Caco-2 (cell line): ENCODE measurements around the gene TSHZ3. TPM values are rescaled to one million over a fixed set of nuclear protein-coding genes. Genes with fewer than 3 reads are reported as not detected.

Experiments used
- BruUV-seq: library from RNA; stranded (reverse); fragments of 400-500 nt; replicated peaks from 2 replicates; lab custom pipeline; 2021; lab: Mats Ljungman, UMichigan
- CTCF ChIA-PET: fragments of 300-600 bp; sonication (Branson Sonifier 250); formaldehyde crosslinking; loops from one replicate; lab custom pipeline; 2022; ENCODE audit warnings: antibody characterized with exemption; lab: Charles Lee
- POLR2A ChIA-PET: fragments of 300-600 bp; sonication (Branson Sonifier 250); formaldehyde crosslinking; loops from one replicate; lab custom pipeline; 2022; ENCODE audit warnings: antibody characterized with exemption; lab: Charles Lee
- DNase-seq, 2 experiments: peaks; one replicate each; pipeline versions ENCODE4 v3.0.0 to v3.0.0-alpha.2; 2020 to 2022
- H3K27me3 ChIP-seq: replicated peaks from 2 replicates; pipeline ENCODE4 v1.6.0; 2011; ENCODE audit warnings: low read length; ENCODE audit not compliant: control insufficient read depth, insufficient read depth
- H3K36me3 ChIP-seq: 2 replicates; pipeline ENCODE4 v1.5.1; 2011; ENCODE audit warnings: low read length; ENCODE audit not compliant: control insufficient read depth, insufficient read depth
- H3K4me1 ChIP-seq: fragments of 250-450 bp; sonication (Bioruptor Pico); 2 replicates; pipeline ENCODE4 v1.5.1; 2020; ENCODE audit warnings: mild to moderate bottlenecking
- H3K4me3 ChIP-seq: 2 replicates; pipeline ENCODE4 v1.5.1; 2011; ENCODE audit warnings: low read depth, mild to moderate bottlenecking, control low read depth, low read length
- H3K9me3 ChIP-seq: fragments of 250-450 bp; sonication (Bioruptor Pico); 2 replicates; pipeline ENCODE4 v1.5.1; 2020; ENCODE audit warnings: mild to moderate bottlenecking, moderate library complexity
- H3K27ac Mint-ChIP-seq: one replicate; pipeline ENCODE4 v1.8.0; 2022; ENCODE audit warnings: mixed read lengths; ENCODE audit not compliant: unreplicated experiment
- H3K27me3 Mint-ChIP-seq: one replicate; pipeline ENCODE4 v1.8.0; 2022; ENCODE audit warnings: mixed read lengths; ENCODE audit not compliant: insufficient read depth, unreplicated experiment
- H3K36me3 Mint-ChIP-seq: one replicate; pipeline ENCODE4 v1.8.0; 2022; ENCODE audit warnings: mild to moderate bottlenecking, mixed read lengths; ENCODE audit not compliant: insufficient read depth, unreplicated experiment
- H3K4me1 Mint-ChIP-seq: one replicate; pipeline ENCODE4 v1.8.0; 2022; ENCODE audit warnings: low read depth, mixed read lengths; ENCODE audit not compliant: unreplicated experiment
- H3K4me3 Mint-ChIP-seq: one replicate; pipeline ENCODE4 v1.8.0; 2022; ENCODE audit warnings: mild to moderate bottlenecking, moderate library complexity, mixed read lengths; ENCODE audit not compliant: unreplicated experiment
- H3K9me3 Mint-ChIP-seq: one replicate; pipeline ENCODE4 v1.8.0; 2022; ENCODE audit warnings: mixed read lengths; ENCODE audit not compliant: unreplicated experiment
- intact Hi-C: fragments of 100-400 bp; cut with micrococcal nuclease; formaldehyde crosslinking; loops from one replicate; pipeline ENCODE4 v1.10.0; 2022; ENCODE audit not compliant: unreplicated experiment
- total RNA-seq: library from RNA; stranded (reverse); gene quantifications from 2 replicates; pipeline ENCODE4 v1.2.3, GENCODE V29; 2022
- TF ChIP-seq, protein P1 (sequence below), 2 experiments: fragments of 200-600 bp in 1 of 2; IDR thresholded peaks; 1 replicate in 1 of 2; 2 replicates in 1 of 2; pipeline versions ENCODE4 v1.5.1 to v1.8.0; 2011 to 2022; ENCODE audit warnings: antibody characterized with exemption in 1 of 2, control low read depth in 1 of 2, inconsistent platforms in 1 of 2, low read depth in 1 of 2, low read length in 1 of 2, mild to moderate bottlenecking in 1 of 2, moderate library complexity in 1 of 2; ENCODE audit not compliant: insufficient read depth in 1 of 2, severe bottlenecking in 1 of 2, unreplicated experiment in 1 of 2

Gene TSHZ3
- total RNA-seq, 1 experiment from 2014 or later, result not detected

DNA sequence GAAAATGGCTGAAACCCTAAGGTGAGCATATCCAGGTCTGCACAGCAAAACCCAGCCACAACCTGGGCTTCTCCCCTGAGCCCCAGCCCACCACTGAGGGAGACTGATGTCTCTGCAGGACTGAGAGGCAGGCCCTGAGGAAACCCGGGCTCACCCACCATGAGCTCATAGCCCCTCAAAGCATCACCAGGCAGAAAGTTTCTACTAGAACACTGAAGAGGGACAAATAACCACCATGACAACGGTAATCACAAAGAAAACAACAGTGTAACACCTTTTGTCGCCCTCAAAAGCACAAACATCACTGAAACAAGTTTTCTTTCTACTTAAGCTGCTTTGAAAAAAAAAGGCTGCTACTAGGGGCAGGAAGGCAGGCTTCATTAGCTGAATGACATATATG is 29.8 kb downstream of the TSHZ3 start:
- TF ChIP-seq, protein P1, sequence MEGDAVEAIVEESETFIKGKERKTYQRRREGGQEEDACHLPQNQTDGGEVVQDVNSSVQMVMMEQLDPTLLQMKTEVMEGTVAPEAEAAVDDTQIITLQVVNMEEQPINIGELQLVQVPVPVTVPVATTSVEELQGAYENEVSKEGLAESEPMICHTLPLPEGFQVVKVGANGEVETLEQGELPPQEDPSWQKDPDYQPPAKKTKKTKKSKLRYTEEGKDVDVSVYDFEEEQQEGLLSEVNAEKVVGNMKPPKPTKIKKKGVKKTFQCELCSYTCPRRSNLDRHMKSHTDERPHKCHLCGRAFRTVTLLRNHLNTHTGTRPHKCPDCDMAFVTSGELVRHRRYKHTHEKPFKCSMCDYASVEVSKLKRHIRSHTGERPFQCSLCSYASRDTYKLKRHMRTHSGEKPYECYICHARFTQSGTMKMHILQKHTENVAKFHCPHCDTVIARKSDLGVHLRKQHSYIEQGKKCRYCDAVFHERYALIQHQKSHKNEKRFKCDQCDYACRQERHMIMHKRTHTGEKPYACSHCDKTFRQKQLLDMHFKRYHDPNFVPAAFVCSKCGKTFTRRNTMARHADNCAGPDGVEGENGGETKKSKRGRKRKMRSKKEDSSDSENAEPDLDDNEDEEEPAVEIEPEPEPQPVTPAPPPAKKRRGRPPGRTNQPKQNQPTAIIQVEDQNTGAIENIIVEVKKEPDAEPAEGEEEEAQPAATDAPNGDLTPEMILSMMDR (IDR thresholded peaks at IDR 0.05; ENCODE audit: insufficient read depth in 1 of 2, low read depth in 1 of 2, low read length in 1 of 2, severe bottlenecking in 1 of 2, unreplicated experiment in 1 of 2), result no peak
- Mint-ChIP-seq H3K9me3 (no peaks in the 10 kb centered on the region), H3K36me3 (no peaks in the 10 kb centered on the region), H3K27ac (no peak overlapping the region), H3K4me3 (no peak overlapping the region), H3K4me1 (no peaks in the 10 kb centered on the region), H3K27me3 (peaks cover 17% of the 10 kb centered on the region)
- no peaks in the 10 kb centered on the region for H3K9me3 ChIP-seq
- intact Hi-C loops, result no loop called here
- H3K4me3 ChIP-seq, result no peak overlapping the region
- BruUV-seq, result no TSS peak
- ChIA-PET POLR2A (no interaction called here), CTCF (no interaction called here)
- no peak for DNase-seq
- no peaks in the 10 kb centered on the region for H3K36me3 ChIP-seq
- no peaks in the 10 kb centered on the region for H3K4me1 ChIP-seq
- H3K27me3 ChIP-seq, result no peaks in the 10 kb centered on the region

GRCh38 chr19:31318790-31319425 is 30.3 kb downstream of the TSHZ3 start:
- POLR2A ChIA-PET, result no interaction called here
- TF ChIP-seq, protein P1 (IDR thresholded peaks at IDR 0.05; ENCODE audit: insufficient read depth in 1 of 2, low read depth in 1 of 2, low read length in 1 of 2, severe bottlenecking in 1 of 2, unreplicated experiment in 1 of 2), result no peak
- Histone ChIP-seq H3K27me3 (no peaks in the 10 kb centered on the region), H3K4me1 (no peaks in the 10 kb centered on the region), H3K4me3 (no peak overlapping the region), H3K36me3 (no peaks in the 10 kb centered on the region), H3K9me3 (no peaks in the 10 kb centered on the region)
- H3K27me3 Mint-ChIP-seq, result peaks cover 19% of the 10 kb centered on the region
- no peak for DNase-seq
- H3K9me3 Mint-ChIP-seq, result no peaks in the 10 kb centered on the region
- intact Hi-C loops, result no loop called here
- H3K4me3 Mint-ChIP-seq, result no peak overlapping the region
- no peaks in the 10 kb centered on the region for H3K36me3 Mint-ChIP-seq
- no TSS peak for BruUV-seq
- H3K27ac Mint-ChIP-seq, result no peak overlapping the region
- no peaks in the 10 kb centered on the region for H3K4me1 Mint-ChIP-seq
- CTCF ChIA-PET, result no interaction called here

DNA sequence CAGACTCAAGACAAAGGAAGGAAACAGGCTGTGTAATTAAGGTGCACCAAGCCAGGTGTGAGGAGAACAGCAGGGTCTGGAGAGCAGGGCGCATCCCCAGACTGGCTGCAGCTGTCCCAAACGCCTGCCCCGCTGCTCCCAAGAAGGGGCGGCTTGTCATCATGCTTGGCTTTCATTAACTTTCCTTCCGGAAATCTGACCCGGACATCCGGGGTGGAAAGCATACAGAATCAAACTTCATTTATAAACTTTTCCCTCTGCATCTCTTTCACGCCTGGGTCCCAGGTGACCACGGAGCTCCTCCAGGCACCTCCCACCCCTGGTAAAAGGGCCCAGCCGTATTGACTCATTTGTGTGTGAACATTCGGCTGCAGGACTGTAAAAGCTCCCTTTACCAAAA is 31.7 kb downstream of the TSHZ3 start:
- no peaks in the 10 kb centered on the region for H3K9me3 ChIP-seq
- intact Hi-C loops, result no loop called here
- peaks cover 19% of the 10 kb centered on the region for H3K27me3 Mint-ChIP-seq
- POLR2A ChIA-PET, result no interaction called here
- H3K4me3 Mint-ChIP-seq, result no peak overlapping the region
- no peaks in the 10 kb centered on the region for H3K36me3 Mint-ChIP-seq
- no peak overlapping the region for H3K27ac Mint-ChIP-seq
- DNase-seq, result no peak
- no TSS peak for BruUV-seq
- H3K36me3 ChIP-seq, result no peaks in the 10 kb centered on the region
- H3K4me1 ChIP-seq, result no peaks in the 10 kb centered on the region
- no peak overlapping the region for H3K4me3 ChIP-seq
- H3K9me3 Mint-ChIP-seq, result no peaks in the 10 kb centered on the region
- CTCF ChIA-PET, result no interaction called here
- H3K4me1 Mint-ChIP-seq, result no peaks in the 10 kb centered on the region
- no peaks in the 10 kb centered on the region for H3K27me3 ChIP-seq
- TF ChIP-seq, protein P1 (IDR thresholded peaks at IDR 0.05; ENCODE audit: insufficient read depth in 1 of 2, low read depth in 1 of 2, low read length in 1 of 2, severe bottlenecking in 1 of 2, unreplicated experiment in 1 of 2), result no peak
